Neutrophil (primary cell): ENCODE data around the gene STRA6.

Source experiments
- H3K27ac ChIP-seq: fragments of 200-600 bp; sonication (generic); 2 replicates; pipeline ENCODE4 v1.5.1; 2016; ENCODE audit warnings: mild to moderate bottlenecking, moderate library complexity
- H3K27me3 ChIP-seq: fragments of 200-600 bp; sonication (generic); 2 replicates; pipeline ENCODE4 v1.6.0; 2016; ENCODE audit warnings: mild to moderate bottlenecking
- H3K36me3 ChIP-seq: fragments of 200-600 bp; sonication (generic); 2 replicates; pipeline ENCODE4 v1.5.1; 2017
- H3K4me1 ChIP-seq, 2 experiments: fragments of 200-600 bp in 1 of 2; sonication (generic) in 1 of 2; 1 replicate in 1 of 2; 2 replicates in 1 of 2; pipeline versions ENCODE4 v1.5.1 to v1.6.1; 2013 to 2016; ENCODE audit warnings: low read depth in 1 of 2, low read length in 1 of 2, mild to moderate bottlenecking in 1 of 2, moderate library complexity in 1 of 2; ENCODE audit not compliant: control insufficient read depth in 1 of 2, insufficient read depth in 1 of 2
- H3K4me3 ChIP-seq, 2 experiments: fragments of 200-600 bp in 1 of 2; sonication (generic) in 1 of 2; 1 replicate in 1 of 2; 2 replicates in 1 of 2; pipeline ENCODE4 v1.5.1; 2013 to 2016; ENCODE audit warnings: low read depth in 1 of 2, low read length in 1 of 2, mild to moderate bottlenecking in 1 of 2, moderate library complexity in 1 of 2
- H3K9me3 ChIP-seq: fragments of 200-600 bp; sonication (generic); 2 replicates; pipeline ENCODE4 v1.5.1; 2016
- CTCF ChIP-seq: fragments of 200-600 bp; sonication (generic); IDR thresholded peaks from 2 replicates; pipeline ENCODE4 v1.5.1; 2016; ENCODE audit warnings: antibody characterized with exemption

The STRA6 gene

GRCh38 chr15:74182131-74182530 lies 20.5 kb downstream of the STRA6 start:
- H3K4me1 ChIP-seq: no peaks in the 10 kb centered on the region
- no peaks in the 10 kb centered on the region for H3K36me3 ChIP-seq
- H3K27ac ChIP-seq: no peak overlapping the region
- H3K27me3 ChIP-seq: peaks cover 3% of the 10 kb centered on the region
- TF ChIP-seq CTCF: no peak
- no peaks in the 10 kb centered on the region for H3K9me3 ChIP-seq
- H3K4me3 ChIP-seq: no peak overlapping the region

- Histone ChIP-seq H3K4me1 (no peaks in the 10 kb centered on the region), H3K27ac (no peak overlapping the region), H3K36me3 (no peaks in the 10 kb centered on the region), H3K9me3 (no peaks in the 10 kb centered on the region), H3K27me3 (peaks cover 3% of the 10 kb centered on the region), H3K4me3 (no peak overlapping the region)
- TF ChIP-seq CTCF: no peak
Measured at GRCh38 chr15:74180881-74181602, 21.5 kb downstream of the STRA6 start.

GRCh38 chr15:74179983-74180880 lies 22.4 kb downstream of the STRA6 start:
- Histone ChIP-seq H3K4me3 (no peak overlapping the region), H3K9me3 (no peaks in the 10 kb centered on the region), H3K27me3 (peaks cover 3% of the 10 kb centered on the region), H3K36me3 (no peaks in the 10 kb centered on the region), H3K4me1 (no peaks in the 10 kb centered on the region), H3K27ac (no peak overlapping the region)
- no peak for TF ChIP-seq CTCF

GRCh38 chr15:74179101-74179841 lies 23.3 kb downstream of the STRA6 start:
- TF ChIP-seq CTCF: no peak
- no peak overlapping the region for H3K27ac ChIP-seq
- H3K9me3 ChIP-seq: no peaks in the 10 kb centered on the region
- no peaks in the 10 kb centered on the region for H3K36me3 ChIP-seq
- H3K27me3 ChIP-seq: peaks cover 3% of the 10 kb centered on the region
- H3K4me1 ChIP-seq: no peaks in the 10 kb centered on the region
- H3K4me3 ChIP-seq: no peak overlapping the region

GRCh38 chr15:74178326-74179100 lies 24.1 kb downstream of the STRA6 start:
- Histone ChIP-seq H3K9me3 (no peaks in the 10 kb centered on the region), H3K36me3 (no peaks in the 10 kb centered on the region), H3K27ac (no peak overlapping the region), H3K27me3 (peaks cover 3% of the 10 kb centered on the region), H3K4me1 (no peaks in the 10 kb centered on the region), H3K4me3 (no peak overlapping the region)
- TF ChIP-seq CTCF: no peak
